ENCODE results near the gene BTN3A1.

GRCh38 chr6:26403893-26404292 lies 1.8 kb downstream of the BTN3A1 start:
- no peak for TF ChIP-seq YY1 (IDR thresholded peaks at IDR 0.05; ENCODE audit: insufficient read depth, insufficient read length)
- TF ChIP-seq SUZ12 (IDR thresholded peaks at IDR 0.05; ENCODE audit: extremely low read depth, insufficient read depth, insufficient read length): no peak

Measured in NT2/D1 (cell line).